Loucy (cell line): ENCODE data around the gene ANKRD13D.

Experiments used
- H2AFZ ChIP-seq: fragments of 200-600 bp; sonication (generic); 2 replicates; pipeline ENCODE4 v1.6.0; 2016; ENCODE audit warnings: antibody characterized with exemption, mild to moderate bottlenecking, low read length, moderate library complexity
- H3F3A ChIP-seq: fragments of 200-600 bp; 2 replicates; pipeline ENCODE4 v1.6.0; 2016; ENCODE audit warnings: antibody characterized with exemption, low read depth, mild to moderate bottlenecking
- H3K27me3 ChIP-seq: fragments of 200-600 bp; sonication (generic); 2 replicates; pipeline ENCODE4 v1.6.1; 2014; ENCODE audit warnings: low read length, mild to moderate bottlenecking; ENCODE audit not compliant: insufficient read depth, poor library complexity, severe bottlenecking
- H3K36me3 ChIP-seq: fragments of 200-600 bp; sonication (generic); 2 replicates; pipeline ENCODE4 v1.6.1; 2016; ENCODE audit warnings: low read length; ENCODE audit not compliant: insufficient read depth
- H3K4me1 ChIP-seq: fragments of 200-600 bp; sonication (generic); 2 replicates; pipeline ENCODE4 v1.5.1; 2014; ENCODE audit warnings: low read length, mild to moderate bottlenecking; ENCODE audit not compliant: insufficient read depth, poor library complexity, severe bottlenecking
- H3K4me2 ChIP-seq: fragments of 200-600 bp; sonication (generic); 2 replicates; pipeline ENCODE4 v1.6.0; 2014; ENCODE audit warnings: antibody characterized with exemption, low read length, low read depth, mild to moderate bottlenecking; ENCODE audit not compliant: poor library complexity, severe bottlenecking
- H3K4me3 ChIP-seq: fragments of 200-600 bp; sonication (generic); 2 replicates; pipeline ENCODE4 v1.5.1; 2014; ENCODE audit warnings: low read length, mild to moderate bottlenecking, mixed read lengths; ENCODE audit not compliant: poor library complexity, severe bottlenecking
- H3K79me2 ChIP-seq: fragments of 200-600 bp; sonication (generic); 2 replicates; pipeline ENCODE4 v1.6.1; 2014; ENCODE audit warnings: low read length; ENCODE audit not compliant: insufficient read depth
- H3K9ac ChIP-seq: fragments of 200-600 bp; sonication (generic); 2 replicates; pipeline ENCODE4 v1.6.0; 2014; ENCODE audit warnings: mild to moderate bottlenecking, low read depth, low read length, moderate library complexity; ENCODE audit not compliant: poor library complexity, severe bottlenecking
- H3K9me2 ChIP-seq: fragments of 200-600 bp; sonication (generic); replicated peaks from 2 replicates; pipeline ENCODE4 v1.6.1; 2016; ENCODE audit warnings: low read depth, low read length, mixed read lengths
- H3K9me3 ChIP-seq: fragments of 200-600 bp; sonication (generic); 2 replicates; pipeline ENCODE4 v1.6.1; 2014; ENCODE audit warnings: mild to moderate bottlenecking, antibody characterized with exemption, low read length, low read depth; ENCODE audit not compliant: insufficient read depth
- H4K20me1 ChIP-seq: fragments of 200-600 bp; sonication (generic); 2 replicates; pipeline ENCODE4 v1.6.0; 2014; ENCODE audit warnings: antibody characterized with exemption, low read length, mild to moderate bottlenecking; ENCODE audit not compliant: insufficient read depth, poor library complexity, severe bottlenecking
- CTCF ChIP-seq: fragments of 200-600 bp; sonication (generic); conservative IDR thresholded peaks from 2 replicates; pipeline ENCODE4 v1.5.1; 2014; ENCODE audit warnings: mild to moderate bottlenecking, antibody characterized with exemption, low read length
- EZH2phosphoT487 ChIP-seq: fragments of 200-600 bp; IDR thresholded peaks from 2 replicates; pipeline ENCODE4 v1.6.1; 2018; ENCODE audit warnings: antibody characterized with exemption, mild to moderate bottlenecking, moderate library complexity, borderline replicate concordance

The ANKRD13D gene

GRCh38 chr11:67271205-67271540 lies 17.9 kb upstream of the ANKRD13D start:
- H3K9me2 ChIP-seq = no peaks in the 10 kb centered on the region
- no peaks in the 10 kb centered on the region for H3K9me3 ChIP-seq
- peak overlapping the region; percentile 94 for H3K9ac ChIP-seq
- H3K4me3 ChIP-seq = peak overlapping the region; percentile 90
- H3F3A ChIP-seq = peaks cover 13% of the 10 kb centered on the region
- no peaks in the 10 kb centered on the region for H3K27me3 ChIP-seq
- peaks cover 65% of the 10 kb centered on the region for H4K20me1 ChIP-seq
- H3K4me2 ChIP-seq = peak overlapping the region; percentile 97
- peaks cover 69% of the 10 kb centered on the region for H3K4me1 ChIP-seq
- H3K79me2 ChIP-seq = peaks cover 97% of the 10 kb centered on the region
- H2AFZ ChIP-seq = no peak overlapping the region
- TF ChIP-seq EZH2phosphoT487 (no peak), CTCF (no peak)
- H3K36me3 ChIP-seq = peaks cover 5% of the 10 kb centered on the region; the same call in 1 of the 2 replicates

GRCh38 chr11:67271541-67272284 lies 17.4 kb upstream of the ANKRD13D start:
- peaks cover 5% of the 10 kb centered on the region; the same call in 1 of the 2 replicates for H3K36me3 ChIP-seq

DNA sequence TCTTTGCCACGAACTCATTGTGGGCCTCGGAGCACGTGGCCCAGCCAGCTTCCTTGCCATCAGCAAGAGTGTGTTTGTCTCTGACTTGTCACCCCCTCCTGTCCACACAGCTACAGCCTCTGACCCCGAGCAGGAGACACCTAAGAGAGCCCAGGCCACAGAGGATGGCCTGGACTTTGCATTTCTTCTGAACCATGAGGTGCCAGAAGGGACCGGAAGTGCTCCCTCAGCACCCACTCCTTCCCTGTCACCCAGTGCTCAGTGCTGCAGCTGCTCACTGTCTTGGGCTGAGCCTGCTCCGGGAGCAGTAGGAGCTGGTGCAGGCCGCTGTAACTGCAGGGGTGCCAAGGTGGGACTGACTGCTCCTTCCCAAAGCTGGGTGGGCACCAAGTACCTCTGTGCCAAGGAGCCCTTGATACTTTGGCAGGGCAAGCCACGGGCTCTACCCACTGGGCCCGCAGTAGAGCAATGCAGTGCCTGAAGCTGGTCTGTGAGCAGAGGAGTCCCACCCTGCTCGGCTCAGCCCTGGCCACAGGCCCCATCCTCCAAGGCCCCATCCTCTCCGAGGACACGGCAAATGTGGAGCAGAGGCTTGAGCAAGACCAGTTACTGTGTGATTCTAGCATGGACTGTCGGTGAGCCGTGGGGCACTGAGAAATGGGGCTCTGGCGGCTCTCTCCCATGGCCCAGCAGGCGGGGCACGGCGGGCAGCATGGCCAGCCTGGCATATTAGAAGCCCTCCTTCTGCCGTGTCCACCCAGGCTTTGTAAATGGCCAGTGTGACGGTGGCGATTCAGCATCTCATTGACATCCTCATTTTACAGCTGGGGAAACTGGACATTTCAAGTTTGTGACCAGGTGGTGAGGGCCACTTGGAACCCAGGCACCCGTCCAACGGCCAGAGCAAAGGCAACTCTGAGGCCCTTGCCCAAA lies 16.5 kb upstream of the ANKRD13D start:
- peaks cover 61% of the 10 kb centered on the region for H4K20me1 ChIP-seq

More at GRCh38 chr11:67271541-67272284, 17.4 kb upstream of the ANKRD13D start:
- Histone ChIP-seq H3K4me3 (peak overlapping the region; percentile 90), H2AFZ (no peak overlapping the region), H3K4me2 (peak overlapping the region; percentile 97), H3K79me2 (peaks cover 100% of the 10 kb centered on the region), H4K20me1 (peaks cover 65% of the 10 kb centered on the region), H3F3A (peaks cover 18% of the 10 kb centered on the region), H3K9me3 (no peaks in the 10 kb centered on the region), H3K9ac (peak overlapping the region; percentile 94), H3K4me1 (peaks cover 74% of the 10 kb centered on the region), H3K27me3 (no peaks in the 10 kb centered on the region), H3K9me2 (no peaks in the 10 kb centered on the region)
- no peak for TF ChIP-seq CTCF

More for the DNA sequence above, 16.5 kb upstream of the ANKRD13D start:
- no peaks in the 10 kb centered on the region for H3K9me2 ChIP-seq
- peaks cover 23% of the 10 kb centered on the region for H3F3A ChIP-seq
- no peaks in the 10 kb centered on the region for H3K27me3 ChIP-seq
- peak overlapping the region; percentile 90 for H3K4me3 ChIP-seq
- peaks cover 5% of the 10 kb centered on the region; the same call in 1 of the 2 replicates for H3K36me3 ChIP-seq
- H2AFZ ChIP-seq = no peak overlapping the region
- peaks cover 80% of the 10 kb centered on the region for H3K4me1 ChIP-seq
- H3K9ac ChIP-seq = peak overlapping the region; percentile 94
- no peaks in the 10 kb centered on the region for H3K9me3 ChIP-seq
- H3K4me2 ChIP-seq = peak overlapping the region; percentile 97
- TF ChIP-seq CTCF (no peak), EZH2phosphoT487 (no peak)
- H3K79me2 ChIP-seq = peaks cover 96% of the 10 kb centered on the region
